ENCODE results near the gene SIRT2. TPM values are rescaled to one million over a fixed set of nuclear protein-coding genes. Genes with fewer than 3 reads are reported as not detected.

The SIRT2 gene
- total RNA-seq, 2 donors from 2014 or later, result 33.2 to 39.6 TPM

DNA sequence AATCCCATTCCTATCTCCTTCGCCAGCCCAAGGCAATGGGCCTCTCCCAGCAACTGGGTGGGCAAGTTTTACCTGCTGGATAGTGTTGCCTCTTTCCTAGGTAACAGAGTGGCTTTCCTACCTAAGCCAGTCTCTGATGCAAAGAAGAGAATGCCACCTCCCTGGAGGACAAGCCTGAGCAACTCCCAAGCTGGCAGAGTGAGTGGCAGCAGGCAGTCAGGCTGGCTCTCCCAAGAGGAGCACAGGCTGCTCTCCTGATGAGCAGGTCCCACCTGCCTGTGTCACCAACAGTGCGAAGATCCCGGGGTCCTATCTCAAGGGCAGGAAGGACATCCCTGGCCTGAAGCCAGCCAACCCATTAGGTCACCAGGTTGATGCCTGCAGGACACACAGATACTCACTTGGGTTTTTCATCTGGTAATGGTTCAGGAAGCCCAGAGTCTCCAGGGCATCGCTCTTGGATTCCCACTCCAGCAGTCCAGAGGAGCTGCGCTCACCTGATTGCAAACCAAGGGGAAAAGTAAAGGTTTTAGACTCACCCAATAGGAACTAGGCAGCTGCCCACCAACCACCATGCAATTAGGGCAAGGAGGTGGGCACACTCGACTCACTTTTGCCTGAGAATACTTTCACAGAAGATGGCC, 62.3 kb downstream of the SIRT2 start:
- H3K9me3 ChIP-seq, result no peaks in the 10 kb centered on the region
- TF ChIP-seq, protein P1, sequence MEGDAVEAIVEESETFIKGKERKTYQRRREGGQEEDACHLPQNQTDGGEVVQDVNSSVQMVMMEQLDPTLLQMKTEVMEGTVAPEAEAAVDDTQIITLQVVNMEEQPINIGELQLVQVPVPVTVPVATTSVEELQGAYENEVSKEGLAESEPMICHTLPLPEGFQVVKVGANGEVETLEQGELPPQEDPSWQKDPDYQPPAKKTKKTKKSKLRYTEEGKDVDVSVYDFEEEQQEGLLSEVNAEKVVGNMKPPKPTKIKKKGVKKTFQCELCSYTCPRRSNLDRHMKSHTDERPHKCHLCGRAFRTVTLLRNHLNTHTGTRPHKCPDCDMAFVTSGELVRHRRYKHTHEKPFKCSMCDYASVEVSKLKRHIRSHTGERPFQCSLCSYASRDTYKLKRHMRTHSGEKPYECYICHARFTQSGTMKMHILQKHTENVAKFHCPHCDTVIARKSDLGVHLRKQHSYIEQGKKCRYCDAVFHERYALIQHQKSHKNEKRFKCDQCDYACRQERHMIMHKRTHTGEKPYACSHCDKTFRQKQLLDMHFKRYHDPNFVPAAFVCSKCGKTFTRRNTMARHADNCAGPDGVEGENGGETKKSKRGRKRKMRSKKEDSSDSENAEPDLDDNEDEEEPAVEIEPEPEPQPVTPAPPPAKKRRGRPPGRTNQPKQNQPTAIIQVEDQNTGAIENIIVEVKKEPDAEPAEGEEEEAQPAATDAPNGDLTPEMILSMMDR (IDR thresholded peaks at IDR 0.05), result no peak
- TF ChIP-seq POLR2A (IDR thresholded peaks at IDR 0.05), result no peak
- H3K4me3 ChIP-seq, result no peak overlapping the region
- DNase-seq (peak in 1 of 4 donors; percentile 37), ATAC-seq (no peak)
- WGBS, 2 donors, result 64 to 87% methylated on average over 3 to 6 of the region's 6 CpGs
- H3K36me3 ChIP-seq (replicated peaks in 1 of 2; ENCODE audit: insufficient read depth in 1 of 2, low read depth in 2 of 2), result peaks cover 9 to 41% of the 10 kb centered on the region in 2 donors
- H3K27me3 ChIP-seq, result no peaks in the 10 kb centered on the region
- H3K27ac ChIP-seq, result peak overlapping the region; percentile 23 to 65 (median 40)
- intact Hi-C loops (cut with DNase I), result no loop called here
- peaks cover 77% of the 10 kb centered on the region for H3K4me1 ChIP-seq

DNA sequence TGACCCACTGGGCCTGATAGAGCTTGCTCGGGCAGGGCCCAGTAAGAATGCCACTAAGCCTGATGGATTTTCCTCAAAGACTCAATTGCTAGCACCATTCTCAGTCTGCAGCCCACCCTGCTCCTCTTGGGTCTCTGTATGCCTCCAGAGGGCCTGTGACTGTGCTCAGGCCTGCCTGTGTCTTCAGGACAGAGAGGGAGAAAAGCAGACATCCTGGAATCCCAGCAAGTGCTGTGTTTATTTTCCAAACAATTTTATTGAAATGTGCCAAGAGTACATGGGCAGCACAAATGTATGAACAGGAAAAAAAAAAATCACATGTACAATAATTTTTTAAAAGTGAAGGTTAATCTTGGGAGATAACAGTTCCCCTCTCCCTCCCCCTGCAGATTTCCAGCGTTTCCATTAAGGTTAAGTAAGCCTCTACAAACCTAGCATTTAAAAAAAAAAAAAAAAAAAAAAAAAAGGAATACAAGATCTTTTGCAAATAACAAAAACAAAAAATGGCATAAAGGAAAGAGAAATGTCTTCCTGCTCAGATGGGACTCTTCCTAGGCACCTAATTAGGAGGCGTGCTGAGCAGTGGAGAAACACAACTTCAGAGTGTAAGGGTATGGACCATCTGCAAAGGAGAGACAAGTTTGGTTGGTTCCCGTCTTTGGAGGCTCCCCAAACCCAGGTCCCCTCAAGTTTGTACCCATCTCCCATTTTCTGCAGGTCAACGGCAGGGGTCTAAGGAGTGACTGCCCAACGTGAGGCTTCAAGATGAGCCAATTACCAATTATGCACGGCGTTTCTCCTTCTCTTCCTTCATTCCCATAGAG, 63.0 kb downstream of the SIRT2 start:
- H3K36me3 ChIP-seq (replicated peaks in 1 of 2; ENCODE audit: insufficient read depth in 1 of 2, low read depth in 2 of 2), result peaks cover 9 to 35% of the 10 kb centered on the region in 2 donors
- no peaks in the 10 kb centered on the region for H3K9me3 ChIP-seq
- H3K27ac ChIP-seq, result peak overlapping the region; percentile 23 to 66 (median 52)
- H3K27me3 ChIP-seq, result no peaks in the 10 kb centered on the region
- intact Hi-C loops (cut with DNase I), result no loop called here
- ATAC-seq, result no peak
- DNase-seq, result no peak
- H3K4me3 ChIP-seq, result no peak overlapping the region
- TF ChIP-seq, protein P1 (IDR thresholded peaks at IDR 0.05), result no peak
- no peak for TF ChIP-seq POLR2A (IDR thresholded peaks at IDR 0.05)
- peaks cover 71% of the 10 kb centered on the region for H3K4me1 ChIP-seq
- WGBS, 2 donors, result 70 to 76% methylated on average over 7 to 8 of the region's 8 CpGs

DNA sequence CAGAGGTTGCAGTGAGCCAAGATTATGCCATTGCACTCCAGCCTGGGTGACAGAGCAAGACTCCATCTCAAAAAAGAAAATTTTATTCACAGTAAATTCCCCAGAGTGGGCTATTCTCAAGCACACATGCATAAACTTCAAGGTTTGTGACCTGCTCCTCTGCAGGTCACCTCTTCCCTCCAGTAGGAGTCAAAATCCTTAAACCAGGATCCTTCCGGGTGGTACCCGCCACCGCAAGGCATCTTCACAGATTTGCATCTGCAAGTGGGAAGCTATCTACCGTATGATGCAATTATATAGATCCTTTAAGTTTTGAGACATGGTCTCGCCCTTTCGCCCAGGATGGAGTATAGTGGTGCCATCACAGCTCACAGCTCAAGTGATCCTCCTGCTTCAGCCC, 64.8 kb downstream of the SIRT2 start:
- 93 to 97% methylated on average over 6 of the region's 6 CpGs for WGBS, 2 donors
- DNase-seq, result no peak
- TF ChIP-seq POLR2A (IDR thresholded peaks at IDR 0.05), result no peak
- TF ChIP-seq, protein P1 (IDR thresholded peaks at IDR 0.05), result no peak
- Histone ChIP-seq H3K4me3 (no peak overlapping the region), H3K36me3 (replicated peaks in 1 of 2; ENCODE audit: insufficient read depth in 1 of 2, low read depth in 2 of 2) (peaks cover 9 to 23% of the 10 kb centered on the region in 2 donors), H3K9me3 (no peaks in the 10 kb centered on the region), H3K4me1 (peaks cover 71% of the 10 kb centered on the region), H3K27me3 (no peaks in the 10 kb centered on the region), H3K27ac (peak overlapping the region in 1 of 4 donors; percentile 66)
- intact Hi-C loops (cut with DNase I), result no loop called here
- ATAC-seq, result no peak

GRCh38 chr19:38834104-38834490, 65.3 kb downstream of the SIRT2 start:
- no peak overlapping the region for H3K27ac ChIP-seq
- intact Hi-C loops (cut with DNase I), result no loop called here
- ATAC-seq, result no peak
- H3K36me3 ChIP-seq (replicated peaks in 1 of 2; ENCODE audit: insufficient read depth in 1 of 2, low read depth in 2 of 2), result peaks cover 9 to 21% of the 10 kb centered on the region in 2 donors
- no peaks in the 10 kb centered on the region for H3K9me3 ChIP-seq
- H3K4me1 ChIP-seq, result peaks cover 66% of the 10 kb centered on the region
- TF ChIP-seq, protein P1 (IDR thresholded peaks at IDR 0.05), result no peak
- no peak for TF ChIP-seq POLR2A (IDR thresholded peaks at IDR 0.05)
- 91 to 94% methylated on average over 4 of the region's 4 CpGs for WGBS, 2 donors
- H3K4me3 ChIP-seq, result no peak overlapping the region
- no peak for DNase-seq
- H3K27me3 ChIP-seq, result no peaks in the 10 kb centered on the region

Measured in body of pancreas (tissue), 4 donors.